ENCODE measurements around the gene CNGA4. TPM values are rescaled to one million over a fixed set of nuclear protein-coding genes. Genes with fewer than 3 reads are reported as not detected.

Gene CNGA4
- total RNA-seq: 0.31 TPM

GRCh38 chr11:6238902-6239301 is at the start of gene CNGA4:
Gene CNGA4, plus strand, starts transcription at chr11:6239089. Its CDS starts 118 bp downstream, at chr11:6239207.
- no peak for DNase-seq

GRCh38 chr11:6191742-6192141 is 47.1 kb upstream of the CNGA4 start:
- DNase-seq: no peak

- DNase-seq: no peak
Observed at GRCh38 chr11:6194065-6194581, 44.8 kb upstream of the CNGA4 start.

- no peak for DNase-seq
Observed at GRCh38 chr11:6196396-6196795, 42.5 kb upstream of the CNGA4 start.

GRCh38 chr11:6197466-6198200 is 41.3 kb upstream of the CNGA4 start:
- no peak for DNase-seq

- DNase-seq: no peak
Observed at GRCh38 chr11:6199174-6199810, 39.6 kb upstream of the CNGA4 start, which contains the start of gene OR52W1. Gene OR52W1, plus strand, starts transcription at chr11:6199224. Its CDS starts 0 bp downstream, at chr11:6199224.

GRCh38 chr11:6200975-6201374 is 37.9 kb upstream of the CNGA4 start:
- no peak for DNase-seq

GRCh38 chr11:6201481-6201880 is 37.4 kb upstream of the CNGA4 start:
- DNase-seq: no peak

GRCh38 chr11:6202041-6202440 is 36.8 kb upstream of the CNGA4 start:
- DNase-seq: no peak

- DNase-seq: no peak
Observed at GRCh38 chr11:6203327-6203726, 35.6 kb upstream of the CNGA4 start.

- DNase-seq: no peak
Observed at GRCh38 chr11:6204706-6205105, 34.2 kb upstream of the CNGA4 start.

- no peak for DNase-seq
Observed at GRCh38 chr11:6205366-6205765, 33.5 kb upstream of the CNGA4 start, which contains the start of gene C11orf42. Gene C11orf42, plus strand, starts transcription at chr11:6205557. Its CDS starts 59 bp downstream, at chr11:6205616.

- DNase-seq: no peak
Observed at GRCh38 chr11:6206456-6207180, 32.3 kb upstream of the CNGA4 start.

GRCh38 chr11:6209801-6210200 is 29.1 kb upstream of the CNGA4 start:
- no peak for DNase-seq

- no peak for DNase-seq
Observed at GRCh38 chr11:6210274-6210955, 28.5 kb upstream of the CNGA4 start.

- DNase-seq: no peak
Observed at GRCh38 chr11:6214530-6214929, 24.4 kb upstream of the CNGA4 start.

GRCh38 chr11:6216501-6216900 is 22.4 kb upstream of the CNGA4 start:
- no peak for DNase-seq

GRCh38 chr11:6217722-6218121 is 21.2 kb upstream of the CNGA4 start:
- DNase-seq: no peak

GRCh38 chr11:6219359-6219758 is 19.5 kb upstream of the CNGA4 start:
- DNase-seq: no peak

- no peak for DNase-seq
Observed at GRCh38 chr11:6223854-6224253, 15.0 kb upstream of the CNGA4 start.

- DNase-seq: no peak
Observed at GRCh38 chr11:6224421-6224820, 14.5 kb upstream of the CNGA4 start.

- no peak for DNase-seq
Observed at GRCh38 chr11:6225024-6225423, 13.9 kb upstream of the CNGA4 start.

Data from occipital lobe (tissue), 2 donors.